DLD1 (cell line): Measurements from ENCODE around the gene ZNF737.
"Not testable (repeated sequence)": the region's sequence is repeated elsewhere in the genome, so short reads cannot be mapped to it uniquely, and the experiment has no call there.

Experiments
- in situ Hi-C: cut with HindIII; loops from 2 replicates; pipeline ENCODE4 v1.10.0; 2017; ENCODE audit warnings: low sequenced_read_pairs

ZNF737 gene

DNA sequence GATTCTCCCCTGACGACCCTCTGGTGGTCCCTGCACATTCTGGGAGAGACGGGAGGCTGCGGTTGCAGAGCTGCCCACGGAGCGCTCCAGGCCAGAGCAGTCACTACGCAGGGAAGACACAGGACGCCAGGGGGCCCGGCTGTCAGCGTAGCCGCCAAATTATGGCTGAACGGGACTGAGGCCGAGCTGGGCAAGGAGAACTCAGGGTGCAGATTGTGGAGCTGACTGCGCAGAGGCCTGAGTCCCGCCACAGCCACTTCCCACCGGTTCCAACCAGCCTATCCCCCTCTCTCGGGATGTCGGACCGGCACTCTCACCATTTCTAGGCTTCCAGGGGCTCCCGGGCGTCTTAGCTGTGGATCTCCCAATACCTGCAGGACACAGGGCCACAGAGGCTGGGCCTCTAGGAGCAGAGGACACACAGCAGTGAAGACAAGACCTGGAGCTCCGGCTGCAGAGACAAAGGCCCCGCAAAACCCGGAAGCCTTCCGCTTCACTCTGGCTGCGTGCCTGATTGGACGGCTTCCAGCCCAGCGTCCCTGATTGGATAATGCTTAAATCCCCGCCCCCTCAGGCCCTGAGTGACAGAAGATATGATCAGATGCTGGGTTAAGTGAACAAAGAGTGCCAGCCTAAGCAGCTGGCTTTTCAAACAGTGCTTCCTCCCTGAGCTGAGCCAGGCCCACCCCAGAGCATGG is at the start of gene ZNF737:
ZNF737 (minus strand) TSS at position 461 of the 698 bp plus-strand sequence; CDS start at position 320, 141 bp downstream.
- in situ Hi-C loops: no loop called here

DNA sequence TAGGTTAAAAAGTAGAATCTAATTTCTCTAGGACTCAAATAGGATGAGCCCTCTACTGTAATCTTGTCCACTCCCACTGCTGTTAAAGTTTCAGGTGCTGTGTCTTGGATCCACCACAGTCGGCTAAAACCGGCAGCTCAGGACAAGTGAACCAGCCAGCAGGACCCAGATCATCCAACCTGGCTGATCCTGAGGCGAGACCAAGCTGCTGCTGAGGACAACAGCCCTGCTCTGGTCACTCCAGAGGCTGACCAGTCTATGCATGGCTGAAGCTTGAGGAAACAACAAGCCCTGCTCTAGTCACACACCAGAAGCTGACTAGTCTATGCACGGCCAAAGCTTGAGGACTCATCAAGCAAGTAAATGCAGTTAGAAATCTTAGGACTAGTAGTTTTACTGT is 49.4 kb upstream of the ZNF737 start:
- in situ Hi-C loops: not testable (repeated sequence)

DNA sequence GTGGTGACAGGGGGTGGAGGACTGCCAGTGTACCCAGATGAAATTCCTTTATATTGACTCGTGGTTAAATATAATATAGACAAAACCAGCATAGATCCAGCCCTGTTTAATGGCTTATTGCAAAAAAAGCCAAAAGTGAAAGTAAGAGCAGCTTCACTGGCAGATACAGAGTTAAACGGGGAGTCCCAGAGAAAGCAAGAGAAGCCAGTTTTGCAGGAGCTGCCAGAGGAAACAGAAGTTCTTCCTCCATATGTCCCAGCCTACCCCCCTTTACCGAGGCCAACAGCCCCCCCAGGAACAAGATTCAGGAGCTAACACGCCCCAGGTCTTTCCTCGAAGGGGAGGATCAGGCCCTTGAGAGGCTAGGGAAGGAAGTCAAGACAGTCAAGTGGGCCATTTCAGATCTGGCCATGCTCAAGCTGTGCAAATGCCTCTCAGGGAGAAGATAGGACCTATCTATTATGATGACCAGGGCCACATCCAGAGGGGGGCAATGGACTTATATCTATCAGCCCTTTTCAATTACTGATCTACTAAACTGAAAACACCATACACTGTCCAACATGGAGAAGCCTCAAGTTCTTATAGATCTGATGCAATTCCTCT is 47.2 kb upstream of the ZNF737 start:
- in situ Hi-C loops: no loop called here

DNA sequence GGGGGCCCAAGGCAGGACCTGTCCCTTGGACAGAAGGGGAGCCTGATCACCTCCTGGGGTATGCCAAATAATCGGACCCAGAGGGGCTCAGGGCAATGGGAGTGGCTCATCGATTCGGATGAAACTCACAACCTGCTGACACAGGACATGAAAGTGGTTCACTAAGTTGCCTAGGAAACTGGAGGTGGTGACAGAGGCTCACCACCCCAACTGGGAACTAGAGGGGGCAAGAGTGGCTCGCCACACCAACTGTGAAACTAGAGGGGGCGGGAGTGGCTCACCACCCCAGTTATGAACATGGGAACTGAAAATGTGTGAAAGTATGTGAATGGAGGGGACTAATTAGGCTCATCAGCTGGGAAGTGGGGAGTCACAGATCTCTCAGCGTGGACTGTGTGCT is 46.3 kb upstream of the ZNF737 start:
- in situ Hi-C loops: no loop called here

DNA sequence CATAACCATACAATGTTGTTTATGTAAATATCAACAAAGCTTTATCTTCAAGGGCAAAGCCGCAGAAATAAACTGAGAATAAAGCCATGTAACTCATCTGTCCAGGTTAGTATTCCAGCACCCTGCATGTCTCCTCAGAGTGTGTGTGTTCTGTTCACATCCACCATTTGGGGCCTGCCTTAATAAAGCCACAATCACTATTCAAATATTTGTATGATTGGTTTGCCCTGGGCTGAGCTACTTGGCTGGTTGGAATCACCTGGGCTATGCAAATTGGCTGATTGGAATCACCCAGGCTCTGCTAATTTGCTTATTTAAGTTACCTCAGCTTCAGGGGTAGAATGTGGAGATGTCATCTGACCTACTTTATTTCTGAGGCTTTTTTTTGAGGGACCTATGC is 42.4 kb upstream of the ZNF737 start:
- in situ Hi-C loops: no loop called here

DNA sequence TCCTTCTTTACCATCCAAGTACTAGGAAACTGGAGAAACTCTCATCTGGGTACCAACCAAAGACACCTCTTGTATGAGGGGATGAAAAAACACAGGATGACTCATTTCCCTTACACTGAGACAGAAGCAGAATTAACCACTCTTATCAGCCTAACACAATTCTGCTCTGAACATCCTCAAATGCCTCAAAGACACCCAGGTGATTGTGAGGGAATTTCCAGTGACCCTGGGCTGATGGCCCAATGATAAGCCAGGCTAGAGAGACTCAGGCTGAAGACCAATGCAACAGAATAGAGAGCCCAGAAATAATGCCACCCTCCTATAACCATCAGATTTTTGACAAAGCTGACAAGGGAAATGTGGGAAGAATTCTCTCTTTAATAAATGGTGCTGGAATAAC is 7.0 kb downstream of the ZNF737 start:
- in situ Hi-C loops: no loop called here

DNA sequence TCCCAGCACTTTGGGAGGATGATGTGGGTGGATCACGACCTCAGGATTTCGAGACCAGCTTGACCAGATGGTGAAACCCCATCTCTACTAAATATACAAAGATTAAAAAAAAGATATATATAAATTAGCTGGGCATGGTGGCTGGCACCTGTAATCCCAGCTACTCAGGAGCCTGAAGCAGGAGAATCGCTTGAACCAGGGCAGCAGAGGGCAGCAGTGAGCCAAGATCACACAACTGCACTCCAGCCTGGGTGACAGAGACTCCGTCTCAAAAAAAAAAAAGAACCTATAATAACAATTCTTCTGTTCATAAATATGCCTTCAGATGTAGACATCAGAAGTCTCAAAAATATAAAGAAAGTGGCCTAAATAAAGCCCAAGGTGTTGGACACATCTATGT is 7.6 kb downstream of the ZNF737 start:
- in situ Hi-C loops: no loop called here

DNA sequence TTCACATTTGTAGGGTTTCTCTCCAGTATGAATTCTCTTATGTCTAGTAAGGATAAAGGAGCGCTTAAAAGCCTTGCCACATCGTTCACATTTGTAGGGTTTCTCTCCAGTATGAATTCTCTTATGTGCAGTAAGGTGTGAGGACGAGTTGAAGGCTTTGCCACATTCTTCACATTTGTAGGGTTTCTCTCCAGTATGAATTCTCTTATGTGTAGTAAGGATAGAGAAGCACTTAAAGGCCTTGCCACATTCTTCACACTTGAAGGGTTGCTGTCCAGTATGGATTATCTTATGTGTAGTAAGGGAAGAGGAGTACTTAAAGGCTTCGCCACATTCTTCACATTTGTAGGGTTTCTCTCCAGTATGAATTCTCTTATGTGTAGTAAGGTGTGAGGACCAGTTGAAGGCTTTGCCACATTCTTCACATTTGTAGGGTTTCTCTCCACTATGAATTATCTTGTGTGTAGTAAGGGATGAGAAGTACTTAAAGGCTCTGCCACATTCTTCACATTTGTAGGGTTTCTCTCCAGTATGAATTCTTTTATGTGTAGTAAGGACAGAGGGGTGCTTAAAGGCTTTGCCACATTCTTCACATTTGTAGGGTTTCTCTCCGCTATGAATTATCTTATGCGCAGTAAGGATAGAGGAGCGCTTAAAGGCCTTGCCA is 20.8 kb downstream of the ZNF737 start:
- in situ Hi-C loops: not testable (repeated sequence)

DNA sequence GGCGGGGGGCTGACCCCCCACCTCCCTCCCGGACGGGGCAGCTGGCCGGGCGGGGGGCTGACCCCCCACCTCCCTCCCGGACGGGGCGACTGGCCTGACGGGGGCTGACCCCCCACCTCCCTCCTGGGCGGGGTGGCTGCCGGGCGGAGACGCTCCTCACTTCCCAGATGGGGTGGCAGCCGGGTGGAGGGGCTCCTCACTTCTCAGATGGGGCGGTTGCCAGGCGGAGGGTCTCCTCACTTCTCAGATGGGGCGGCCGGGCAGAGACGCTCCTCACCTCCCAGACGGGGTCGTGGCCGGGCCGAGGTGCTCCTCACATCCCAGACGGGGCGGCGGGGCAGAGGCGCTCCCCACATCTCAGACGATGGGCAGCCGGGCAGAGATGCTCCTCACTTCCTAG is 35.3 kb downstream of the ZNF737 start:
- in situ Hi-C loops: not testable (repeated sequence)

DNA sequence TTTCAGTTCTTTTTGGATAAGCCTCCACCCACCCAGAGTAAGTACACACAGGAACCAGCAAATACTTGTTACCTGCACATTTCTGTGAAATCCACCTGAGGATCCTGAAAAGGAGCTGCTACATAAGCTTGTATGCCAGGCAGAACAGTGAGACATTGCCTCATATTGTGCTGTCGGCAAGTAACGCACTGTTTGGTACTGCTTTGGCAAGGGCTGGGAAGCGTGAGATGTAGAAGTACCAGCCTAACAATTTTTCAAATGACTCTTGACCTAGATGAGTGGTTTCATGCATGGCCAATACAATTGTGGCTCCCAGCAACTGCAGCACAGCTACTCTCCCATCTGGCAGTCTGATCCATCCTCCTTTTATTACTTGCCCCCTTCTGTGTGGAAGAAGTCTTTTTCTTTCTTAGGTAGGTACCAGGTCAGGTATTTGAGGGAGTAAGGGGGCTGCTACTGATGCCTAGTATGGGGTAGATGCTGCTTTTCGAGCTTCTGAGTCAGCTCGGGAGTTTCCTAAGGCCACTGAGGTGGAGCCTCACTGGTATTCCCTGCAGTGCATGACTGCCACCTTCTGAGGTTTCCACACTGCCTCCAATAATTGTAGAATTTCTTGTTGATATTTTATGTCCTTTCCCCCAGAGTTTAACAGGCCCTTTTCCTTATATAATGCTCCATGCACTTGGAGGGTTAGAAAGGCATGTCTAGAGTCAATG is 52.2 kb downstream of the ZNF737 start:
- in situ Hi-C loops: no loop called here

DNA sequence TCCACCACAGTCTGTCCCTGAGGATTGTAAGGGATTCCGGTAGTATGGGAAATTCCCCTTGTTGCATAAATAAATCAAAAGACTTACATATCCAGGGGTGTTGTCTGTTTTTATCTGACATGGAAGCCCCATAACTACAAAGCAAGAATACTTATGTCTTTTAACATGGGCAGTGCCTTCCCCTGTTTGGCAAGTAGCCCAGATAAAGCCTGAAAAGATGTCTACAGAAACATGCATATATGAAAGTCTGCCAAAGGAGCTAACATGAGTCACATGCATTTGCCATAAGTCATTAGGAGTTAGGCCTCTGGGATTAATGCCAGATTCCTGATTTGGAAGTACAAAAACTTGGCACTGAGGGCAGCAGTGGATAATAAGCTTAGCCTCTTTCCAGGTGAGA is 62.1 kb downstream of the ZNF737 start:
- in situ Hi-C loops: no loop called here
